GM19099 (cell line): ENCODE measurements around the gene SELENOT.

ENCODE experiments used
- POLR2A ChIP-seq: IDR thresholded peaks from 3 replicates; pipeline ENCODE4 v1.6.1; 2011; ENCODE audit warnings: low read depth; ENCODE audit not compliant: insufficient read length; ENCODE audit errors: extremely low read depth

The SELENOT gene

GRCh38 chr3:150603153-150603979 is at the start of gene SELENOT:
SELENOT (plus strand) TSS chr3:150603321; CDS start chr3:150603363, 42 bp downstream.
- peak; percentile 99 for TF ChIP-seq POLR2A

- no peak for TF ChIP-seq POLR2A
Observed at GRCh38 chr3:150555859-150556436, 47.2 kb upstream of the SELENOT start.

- TF ChIP-seq POLR2A = no peak
Observed at GRCh38 chr3:150556792-150557191, 46.3 kb upstream of the SELENOT start.

GRCh38 chr3:150557725-150558124 is 45.4 kb upstream of the SELENOT start:
- TF ChIP-seq POLR2A = no peak

- TF ChIP-seq POLR2A = no peak
Observed at GRCh38 chr3:150564243-150564642, 38.9 kb upstream of the SELENOT start.

GRCh38 chr3:150567328-150567727 is 35.8 kb upstream of the SELENOT start:
- TF ChIP-seq POLR2A = no peak

- no peak for TF ChIP-seq POLR2A
Observed at GRCh38 chr3:150577855-150578254, 25.3 kb upstream of the SELENOT start.

GRCh38 chr3:150581174-150581573 is 21.9 kb upstream of the SELENOT start:
- TF ChIP-seq POLR2A = no peak

- TF ChIP-seq POLR2A = no peak
Observed at GRCh38 chr3:150582620-150583019, 20.5 kb upstream of the SELENOT start.

- TF ChIP-seq POLR2A = no peak
Observed at GRCh38 chr3:150583028-150583427, 20.1 kb upstream of the SELENOT start.

- no peak for TF ChIP-seq POLR2A
Observed at GRCh38 chr3:150588027-150588830, 14.9 kb upstream of the SELENOT start.

- no peak for TF ChIP-seq POLR2A
Observed at GRCh38 chr3:150589759-150590158, 13.4 kb upstream of the SELENOT start.

- no peak for TF ChIP-seq POLR2A
Observed at GRCh38 chr3:150594150-150594549, 9.0 kb upstream of the SELENOT start.

GRCh38 chr3:150597646-150598045 is 5.5 kb upstream of the SELENOT start:
- no peak for TF ChIP-seq POLR2A

- no peak for TF ChIP-seq POLR2A
Observed at GRCh38 chr3:150599611-150600297, 3.4 kb upstream of the SELENOT start.
